ENCODE results near the gene IARS2.
"Not testable (repeated sequence)": the region's sequence is repeated elsewhere in the genome, so short reads cannot be mapped to it uniquely, and the experiment has no call there.

The IARS2 gene

DNA sequence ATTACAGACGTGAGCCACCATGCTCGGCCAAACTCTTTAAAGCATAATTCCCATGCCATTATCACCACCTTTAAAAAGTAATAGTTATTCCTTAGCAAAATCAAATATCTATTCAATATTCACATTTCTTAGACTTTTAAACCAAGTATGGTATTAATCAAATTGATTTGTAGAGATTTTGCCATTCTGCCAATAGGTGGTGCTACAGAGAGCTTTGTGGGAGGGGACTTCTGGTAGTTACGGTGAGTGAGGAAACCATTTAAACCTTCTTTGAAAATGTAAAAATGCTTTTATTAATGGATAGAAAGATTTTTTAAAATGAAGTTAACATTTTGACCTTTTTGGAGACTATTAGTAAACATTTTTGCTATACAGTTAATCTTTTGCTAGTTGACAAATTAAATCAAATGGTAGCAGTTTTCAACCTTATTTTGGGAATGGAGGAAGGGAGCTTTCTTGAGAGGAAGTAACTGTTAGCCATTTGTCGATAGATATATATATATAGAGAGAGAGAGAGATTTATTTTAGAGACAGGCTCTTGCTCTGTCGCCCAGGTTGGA lies 19.3 kb downstream of the IARS2 start:
- DNase-seq: peak; percentile 76

DNA sequence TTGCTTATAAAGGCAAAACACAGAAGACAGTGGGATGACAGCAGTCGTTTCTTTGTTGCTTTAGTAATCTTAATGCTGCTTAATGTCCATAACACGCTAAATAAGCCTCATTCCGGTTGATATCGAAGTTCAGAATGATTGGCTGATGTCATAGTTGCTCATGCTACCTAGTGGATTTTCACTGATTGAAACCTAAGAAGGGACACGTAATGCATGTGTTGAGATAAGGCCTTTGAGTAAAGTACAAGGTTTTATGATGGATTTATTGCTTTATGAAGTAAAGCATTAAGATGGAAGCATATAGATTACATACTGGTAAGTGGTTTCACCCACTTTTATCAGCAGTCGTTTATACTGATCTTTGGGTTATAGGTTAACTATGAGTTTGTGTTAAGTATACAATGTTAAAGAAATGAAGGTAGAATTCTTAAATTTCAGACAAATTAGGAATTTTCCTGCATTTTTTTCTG lies 25.1 kb downstream of the IARS2 start:
- DNase-seq: no peak

DNA sequence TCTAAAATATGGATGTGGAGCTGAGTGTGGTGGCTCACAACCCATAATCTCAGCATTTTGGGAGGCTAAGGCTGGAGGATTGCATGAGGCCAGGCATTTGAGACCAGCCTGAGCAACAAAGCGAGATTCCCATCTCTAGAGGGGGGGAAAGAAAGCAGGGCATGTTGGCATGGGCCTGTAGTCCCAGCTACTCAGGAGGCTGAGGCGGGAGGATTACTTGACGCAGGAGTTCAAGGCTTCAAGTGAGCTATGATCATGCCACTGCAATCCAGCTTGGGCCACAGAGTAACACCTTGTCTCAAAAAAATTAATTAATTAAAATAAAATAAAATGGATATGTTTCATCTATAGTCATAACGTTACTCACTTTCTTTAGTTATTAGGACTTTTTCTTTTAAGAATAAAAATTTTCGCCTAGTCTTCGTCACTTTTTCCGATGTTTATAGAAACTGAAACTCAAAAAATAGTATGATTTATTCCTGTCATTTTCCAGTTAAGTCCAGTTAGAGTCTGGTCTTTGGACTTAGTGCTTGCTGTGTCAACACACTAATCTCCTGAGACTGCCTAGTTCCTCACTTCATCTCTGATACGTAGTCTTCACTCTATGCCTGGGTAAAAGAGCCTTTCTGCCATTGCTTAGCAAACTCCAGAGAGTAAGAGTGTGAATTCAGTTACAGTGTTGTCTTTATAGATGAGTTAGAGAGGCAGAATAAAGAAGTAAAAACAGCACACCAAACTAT lies 28.0 kb downstream of the IARS2 start:
- no peak for DNase-seq

DNA sequence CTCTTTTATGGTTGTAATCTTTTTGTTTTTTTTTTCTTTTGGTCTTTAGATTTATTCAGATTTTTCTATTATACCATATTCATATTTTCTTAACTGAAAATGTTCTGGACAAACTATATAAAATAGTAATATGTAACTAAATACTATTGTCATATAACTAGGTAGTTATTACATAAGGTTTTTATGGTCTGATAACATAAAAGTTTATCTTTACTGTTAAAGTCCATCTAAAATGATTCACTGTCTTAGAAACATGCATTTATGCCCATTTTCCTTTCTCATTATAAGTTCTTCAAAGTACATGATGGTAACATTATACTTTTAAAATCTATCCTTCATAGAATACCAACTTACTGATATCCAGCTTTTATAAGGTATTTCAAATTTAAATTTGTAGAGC lies 29.1 kb downstream of the IARS2 start:
- DNase-seq: no peak

- DNase-seq: peak; percentile 65
These were observed 30.0 kb downstream of the IARS2 start for GRCh38 chr1:220123889-220124288.

GRCh38 chr1:220124542-220124941 lies 30.6 kb downstream of the IARS2 start:
- peak; percentile 15 for DNase-seq

DNA sequence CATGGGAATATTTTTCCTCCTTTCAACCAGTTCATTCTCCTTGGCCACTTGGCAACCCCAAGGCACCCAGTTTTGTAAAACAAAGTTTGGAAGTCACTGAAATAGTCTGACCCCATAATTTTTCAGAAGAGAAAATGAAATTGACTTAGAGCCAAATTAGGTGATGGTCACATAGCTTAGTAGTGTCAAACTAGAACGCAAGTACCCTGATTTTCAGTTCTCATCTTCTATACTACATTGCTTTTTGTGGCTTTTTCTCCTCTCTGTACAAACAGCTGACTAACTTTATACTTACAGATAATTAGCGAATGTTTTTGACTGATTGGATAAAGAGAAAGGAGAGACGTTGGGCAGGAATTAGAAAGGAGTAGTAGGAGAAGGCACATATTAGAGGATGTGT lies 33.1 kb downstream of the IARS2 start:
- DNase-seq: no peak

DNA sequence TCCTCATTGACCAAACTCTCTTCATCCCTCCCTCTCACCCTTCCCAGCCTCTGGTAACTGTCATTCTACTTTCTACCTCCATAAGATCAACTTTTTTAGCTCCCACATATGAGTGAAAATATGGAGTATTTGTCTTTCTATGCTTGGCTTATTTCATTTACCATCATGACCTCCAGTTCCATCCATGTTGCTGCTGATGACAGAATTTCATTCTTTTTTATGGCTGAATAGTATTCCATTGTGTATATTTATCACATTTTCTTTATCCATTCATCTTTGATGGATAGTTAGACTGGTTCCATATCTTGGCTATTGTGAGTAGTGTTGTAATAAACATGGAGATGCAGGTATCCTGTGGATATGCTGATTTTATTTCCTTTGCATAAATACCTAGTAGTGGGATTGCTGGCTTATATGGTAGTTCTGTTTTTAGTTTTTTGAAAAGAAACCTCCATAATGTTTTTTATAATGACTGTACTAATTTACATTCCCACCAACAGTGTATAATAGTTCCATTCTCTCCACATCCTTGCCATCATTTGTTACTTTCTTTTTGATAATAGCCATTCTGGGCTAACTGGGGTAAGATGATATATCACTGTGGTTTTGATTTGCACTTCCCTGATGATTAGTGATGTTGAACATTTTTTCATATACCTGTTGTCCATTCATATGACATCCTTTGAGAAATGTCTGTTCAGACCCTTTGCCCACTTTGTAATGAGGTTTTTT lies 35.7 kb downstream of the IARS2 start:
- DNase-seq: no peak

DNA sequence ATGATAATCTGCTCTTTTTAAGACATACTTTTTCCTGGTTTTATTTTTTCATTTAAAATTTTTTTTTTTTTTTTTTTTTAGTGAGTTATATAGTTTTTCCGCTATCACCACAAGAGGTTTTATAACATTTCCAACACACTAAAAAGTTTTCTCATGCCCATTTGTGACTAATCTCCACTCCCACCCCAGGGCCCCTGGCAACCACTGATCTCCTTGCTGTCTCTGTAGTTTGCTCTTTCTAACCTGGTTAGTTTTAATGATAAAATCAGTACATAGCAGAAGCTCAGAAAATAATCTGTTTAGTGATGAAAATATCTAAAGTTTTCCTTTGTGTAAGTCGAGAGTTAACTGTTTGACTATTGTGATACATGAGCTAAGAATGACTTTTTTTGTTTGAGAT lies 41.8 kb downstream of the IARS2 start:
- DNase-seq: no peak

- peak; percentile 84 for DNase-seq
These were observed 43.3 kb downstream of the IARS2 start for GRCh38 chr1:220137019-220137786.

GRCh38 chr1:220139966-220140365 lies 46.0 kb downstream of the IARS2 start:
- DNase-seq: no peak

DNA sequence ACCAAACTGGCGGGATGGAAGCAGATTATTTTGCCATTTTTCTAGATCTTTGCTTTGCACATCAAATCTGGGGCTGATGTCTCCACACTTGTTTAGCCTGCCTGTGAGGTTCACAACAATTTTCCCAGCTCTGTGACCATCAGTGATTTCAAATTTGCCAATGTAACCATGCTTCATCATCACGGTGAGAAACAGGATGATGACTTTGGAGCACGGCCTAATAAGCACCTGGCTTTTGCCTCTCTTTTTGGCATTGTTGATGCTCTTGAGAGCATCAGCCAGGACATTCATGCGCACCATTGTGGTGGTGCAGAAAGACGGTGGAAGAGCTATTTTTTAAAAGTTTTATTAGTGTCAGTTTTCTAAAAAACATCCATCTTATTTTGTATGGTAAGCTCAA lies 50.1 kb downstream of the IARS2 start:
- no peak for DNase-seq

GRCh38 chr1:220149742-220150141 lies 55.8 kb downstream of the IARS2 start:
- DNase-seq: no peak

GRCh38 chr1:220151454-220151853 lies 57.5 kb downstream of the IARS2 start:
- DNase-seq: no peak

DNA sequence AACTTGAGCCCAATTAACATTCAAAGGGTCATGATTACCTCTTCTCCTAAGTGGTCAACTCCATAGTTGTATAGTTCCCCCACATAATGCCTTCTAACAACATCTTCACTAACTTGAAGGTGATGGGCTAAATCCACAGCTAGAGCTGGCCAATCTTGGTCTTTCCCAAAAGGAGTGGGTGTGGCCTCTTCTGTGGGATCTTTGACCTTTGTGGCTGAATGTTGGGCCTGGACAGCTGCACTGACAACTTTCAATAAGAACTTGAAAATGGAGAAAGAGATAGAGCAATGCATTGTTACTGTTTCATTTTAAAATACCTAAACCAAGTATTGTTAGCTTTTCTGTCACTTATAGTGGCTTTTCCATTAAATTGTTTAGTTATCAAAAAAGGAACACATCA lies 59.2 kb downstream of the IARS2 start:
- no peak for DNase-seq

DNA sequence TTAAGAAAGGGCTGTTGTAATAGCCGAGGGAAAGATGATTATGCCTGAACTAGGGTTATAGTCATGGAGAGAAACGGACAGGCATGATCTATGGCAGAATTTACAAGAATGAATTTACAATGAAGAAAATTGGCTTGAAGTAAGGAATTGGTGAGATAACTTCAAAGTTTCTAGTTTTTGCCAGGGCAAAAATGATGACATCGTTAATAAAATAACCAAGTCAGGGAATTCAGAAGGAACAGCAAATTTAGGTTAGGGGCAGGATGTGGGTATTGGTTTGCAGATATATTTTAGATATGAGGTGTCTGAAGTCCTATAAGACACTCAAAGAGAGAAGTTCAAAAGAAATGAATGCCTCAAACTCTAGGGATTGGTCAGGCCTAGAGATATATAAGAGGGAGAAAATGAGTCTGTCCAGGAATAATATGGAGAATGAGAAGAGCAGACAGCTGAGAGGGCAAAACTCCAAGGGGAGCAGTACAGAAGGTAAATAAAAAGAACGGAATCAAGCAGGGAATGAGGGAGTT lies 62.8 kb downstream of the IARS2 start:
- DNase-seq: no peak

GRCh38 chr1:220157738-220158137 lies 63.8 kb downstream of the IARS2 start:
- no peak for DNase-seq

DNA sequence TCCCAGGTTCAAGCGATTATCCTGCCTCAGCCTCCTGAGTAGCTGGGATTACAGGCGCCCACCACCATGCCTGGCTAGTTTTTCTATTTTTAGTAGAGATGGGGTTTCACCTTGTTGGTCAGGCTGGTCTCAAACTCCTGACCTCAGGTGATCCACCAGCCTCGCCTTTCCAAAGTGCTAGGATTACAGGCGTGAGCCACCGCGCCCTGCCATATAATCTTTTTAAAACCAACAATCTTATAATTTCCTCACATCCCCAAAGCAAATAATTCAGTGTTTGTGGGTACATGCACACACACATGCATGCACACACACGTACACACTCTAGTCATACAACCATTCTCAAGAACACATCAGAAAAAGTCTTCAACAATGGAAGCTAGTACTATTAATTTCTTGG lies 64.6 kb downstream of the IARS2 start:
- not testable (repeated sequence) for DNase-seq

DNA sequence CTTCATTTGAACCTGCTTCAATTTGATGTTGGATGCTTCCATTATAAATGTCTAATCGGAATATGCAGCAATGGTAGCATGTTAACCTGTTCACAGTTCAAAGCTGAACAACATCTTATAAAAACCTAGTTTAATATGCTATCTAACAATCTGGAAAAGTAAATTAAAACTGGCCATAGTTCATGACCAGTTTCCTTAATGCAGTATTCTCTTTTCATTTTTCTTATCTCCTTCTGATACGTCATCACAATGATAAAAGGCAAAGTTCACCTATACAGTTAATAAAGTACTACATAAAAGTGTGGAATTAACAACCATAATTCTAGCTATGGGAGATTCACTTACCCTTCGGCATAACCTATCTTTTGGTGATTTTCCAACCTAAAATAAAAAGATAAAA lies 65.1 kb downstream of the IARS2 start:
- DNase-seq: no peak

- no peak for DNase-seq
These were observed 66.1 kb downstream of the IARS2 start for GRCh38 chr1:220160027-220160426.

- DNase-seq: no peak
These were observed 70.2 kb downstream of the IARS2 start for GRCh38 chr1:220164116-220164515.

DNA sequence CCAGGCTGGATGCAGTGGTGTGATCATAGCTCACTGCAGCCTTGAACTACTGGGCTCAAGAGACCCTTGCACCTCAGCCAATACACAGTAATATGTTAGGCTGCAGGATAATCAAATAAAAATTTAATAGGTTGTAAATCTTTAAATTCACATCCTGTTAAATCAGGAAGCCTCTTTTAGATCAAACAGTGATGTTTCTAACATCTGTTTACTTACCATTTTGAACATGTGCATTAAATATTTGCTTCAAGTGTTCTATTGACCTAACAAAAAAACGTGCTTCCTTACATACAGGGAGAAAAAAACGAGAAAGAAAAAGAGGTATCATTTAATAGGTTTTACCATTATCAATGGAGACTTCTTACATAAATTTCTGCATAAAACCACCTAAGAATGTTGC lies 70.6 kb downstream of the IARS2 start:
- DNase-seq: no peak

DNA sequence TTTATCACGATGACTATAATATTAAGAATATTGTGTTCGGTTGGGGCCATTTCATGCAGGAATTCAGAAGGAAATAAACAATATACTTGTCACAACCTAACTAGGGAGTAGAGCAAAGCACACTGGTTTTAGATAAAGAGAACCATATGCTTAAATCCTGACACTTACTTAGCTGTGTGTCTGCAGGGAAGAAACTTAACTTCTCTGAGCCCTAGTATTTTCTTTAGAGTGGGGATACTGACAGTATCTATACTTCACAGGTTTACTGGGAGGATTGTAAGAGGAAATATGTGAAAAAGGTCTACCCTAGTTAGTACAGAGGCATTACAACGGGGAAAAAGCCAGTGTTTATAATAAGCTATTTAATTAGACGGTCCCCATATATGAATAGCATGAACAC lies 72.9 kb downstream of the IARS2 start:
- no peak for DNase-seq

Measured in hematopoietic multipotent progenitor cell treated with erythropoietin and hydrocortisone succinate and interleukin-3 and kit ligand, for 4 days (in vitro differentiated cells).